ENCODE results near the gene SLC25A39.

- TF ChIP-seq CTCF (IDR thresholded peaks at IDR 0.05) (no peak), POLR2A (IDR thresholded peaks at IDR 0.05) (no peak), POLR2AphosphoS5 (IDR thresholded peaks at IDR 0.05) (no peak), EP300 (IDR thresholded peaks at IDR 0.05; ENCODE audit: low read depth) (no peak)
Measured at GRCh38 chr17:44279346-44279665, 45.3 kb downstream of the SLC25A39 start.

Data from transverse colon (tissue), 4 donors.